NK-92 treated with Interleukin-12 subunit alpha and Interleukin-12 subunit beta, amount 100 ng/mL, for 24 hours (cell line): ENCODE results near the gene AJUBA.

Experiments
- DNase-seq: peaks from one replicate; lab custom pipeline; 2025; lab: John Stamatoyannopoulos, UW

Gene AJUBA

GRCh38 chr14:22935156-22935555 lies 47.2 kb downstream of the AJUBA start:
- no peak for DNase-seq

GRCh38 chr14:22932146-22932545 lies 50.2 kb downstream of the AJUBA start:
- DNase-seq, result no peak

DNA sequence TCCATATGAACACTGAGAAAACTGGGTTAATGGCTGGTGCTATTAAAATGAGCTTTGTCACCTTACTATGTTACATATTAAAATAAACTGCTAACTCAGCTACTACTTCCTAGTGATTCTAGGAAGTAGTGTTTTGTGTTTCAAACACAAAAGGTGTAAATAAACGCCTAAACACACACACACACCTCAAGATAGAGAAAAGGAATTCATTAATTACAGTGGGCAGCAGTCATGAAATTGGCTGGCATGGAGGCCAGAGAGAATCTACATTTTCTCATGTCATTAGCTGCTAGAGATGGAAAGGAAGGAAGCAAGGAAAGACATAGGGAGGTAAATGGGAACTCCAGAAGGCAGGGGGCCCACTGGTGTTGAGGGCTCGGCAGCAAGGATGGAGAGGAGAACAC lies 52.4 kb downstream of the AJUBA start:
- no peak for DNase-seq

GRCh38 chr14:22929104-22929960 lies 53.0 kb downstream of the AJUBA start, which contains the start of gene PRMT5:
Gene PRMT5 (minus strand): TSS chr14:22929376. CDS start chr14:22929361, 15 bp downstream.
- DNase-seq, result peak; percentile 97

- DNase-seq, result peak; percentile 15
These were observed 53.9 kb downstream of the AJUBA start for GRCh38 chr14:22928237-22929103.

- no peak for DNase-seq
These were observed 56.0 kb downstream of the AJUBA start for GRCh38 chr14:22926316-22926715.

GRCh38 chr14:22925513-22925912 lies 56.8 kb downstream of the AJUBA start:
- DNase-seq, result no peak

DNA sequence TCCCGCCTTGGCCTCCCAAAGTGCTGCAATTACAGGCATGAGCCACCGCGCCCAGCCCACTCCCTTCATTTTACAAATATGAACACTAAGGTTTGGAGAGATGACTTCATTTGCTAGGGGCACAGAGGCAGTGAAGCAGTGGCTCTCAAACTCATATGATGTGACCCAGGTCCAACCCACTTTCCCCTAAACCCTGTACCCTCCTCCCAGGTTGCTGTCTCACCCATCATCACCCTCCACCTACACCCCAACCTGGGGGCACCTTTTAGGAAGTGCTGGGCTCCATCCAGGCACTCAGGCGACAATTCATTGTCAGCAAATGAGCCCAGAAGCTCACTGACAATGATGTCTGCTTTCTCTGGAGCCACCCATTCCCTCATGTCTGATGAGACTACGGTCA lies 58.6 kb downstream of the AJUBA start:
- no peak for DNase-seq

DNA sequence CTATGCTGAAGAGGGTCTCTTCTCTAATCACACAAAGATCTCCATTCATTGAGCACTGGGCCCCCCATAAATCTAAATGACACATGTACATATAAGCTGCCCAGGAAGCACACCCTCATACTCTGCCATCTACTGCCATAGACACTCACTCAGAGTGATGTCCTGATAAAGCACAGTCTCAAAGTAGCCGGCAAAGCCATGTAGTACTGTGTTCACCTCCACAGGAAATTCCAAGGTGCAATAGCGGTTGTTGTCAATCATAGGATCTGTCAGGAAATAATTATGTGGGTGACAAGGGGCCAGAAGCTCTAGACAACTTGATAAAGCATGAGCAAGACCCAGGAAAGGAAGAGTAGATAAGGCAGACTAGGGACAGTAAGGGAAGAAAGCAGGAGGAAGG lies 60.1 kb downstream of the AJUBA start:
- no peak for DNase-seq
